GM19397 (cell line): Measurements from ENCODE around the gene TBL1Y.
"Not testable (repeated sequence)": the region's sequence is repeated elsewhere in the genome, so short reads cannot be mapped to it uniquely, and the experiment has no call there.

Experiments used
- ATAC-seq: cut with Tn5 transposase; IDR thresholded peaks from one replicate; pipeline ENCODE4 v1.9.1; 2021; ENCODE audit warnings: mild to moderate bottlenecking, moderate library complexity; ENCODE audit not compliant: unreplicated experiment

The TBL1Y gene

GRCh38 chrY:6910372-6911252, at the start of gene TBL1Y:
Gene TBL1Y (plus strand): TSS chrY:6910697. CDS start chrY:7025085, 114,388 bp downstream.
- no peak for ATAC-seq

GRCh38 chrY:6894496-6894895, 16.0 kb upstream of the TBL1Y start:
- no peak for ATAC-seq

GRCh38 chrY:6895236-6895635, 15.3 kb upstream of the TBL1Y start:
- no peak for ATAC-seq

GRCh38 chrY:6902116-6902515, 8.4 kb upstream of the TBL1Y start:
- ATAC-seq: not testable (repeated sequence)

GRCh38 chrY:6907591-6907990, 2.9 kb upstream of the TBL1Y start:
- no peak for ATAC-seq

GRCh38 chrY:6908021-6908420, 2.5 kb upstream of the TBL1Y start:
- not testable (repeated sequence) for ATAC-seq

- no peak for ATAC-seq
These were observed 1.4 kb upstream of the TBL1Y start for GRCh38 chrY:6909118-6909521.

GRCh38 chrY:6909856-6910255, 641 bp upstream of the TBL1Y start:
- ATAC-seq: no peak

- no peak for ATAC-seq
These were observed 870 bp downstream of the TBL1Y start, which contains the start of gene AMELY for GRCh38 chrY:6911253-6911881. Gene AMELY (minus strand): TSS chrY:6911752. CDS start chrY:6872608, 39,144 bp downstream.

GRCh38 chrY:6913362-6913761, 2.9 kb downstream of the TBL1Y start:
- no peak for ATAC-seq

- no peak for ATAC-seq
These were observed 10.6 kb downstream of the TBL1Y start for GRCh38 chrY:6921061-6921460.

GRCh38 chrY:6928265-6928664, 17.8 kb downstream of the TBL1Y start:
- no peak for ATAC-seq

GRCh38 chrY:6929237-6929636, 18.7 kb downstream of the TBL1Y start:
- no peak for ATAC-seq

- ATAC-seq: no peak
These were observed 21.4 kb downstream of the TBL1Y start for GRCh38 chrY:6931779-6932396.

- ATAC-seq: no peak
These were observed 25.0 kb downstream of the TBL1Y start for GRCh38 chrY:6935497-6935896.

- no peak for ATAC-seq
These were observed 37.2 kb downstream of the TBL1Y start for GRCh38 chrY:6947695-6948094.

GRCh38 chrY:6948378-6948777, 37.9 kb downstream of the TBL1Y start:
- no peak for ATAC-seq

GRCh38 chrY:6949947-6950346, 39.5 kb downstream of the TBL1Y start:
- no peak for ATAC-seq

- ATAC-seq: no peak
These were observed 54.2 kb downstream of the TBL1Y start for GRCh38 chrY:6964732-6965131.

GRCh38 chrY:6966521-6966920, 56.0 kb downstream of the TBL1Y start:
- no peak for ATAC-seq

GRCh38 chrY:6967736-6968135, 57.2 kb downstream of the TBL1Y start:
- no peak for ATAC-seq

- ATAC-seq: no peak
These were observed 57.7 kb downstream of the TBL1Y start for GRCh38 chrY:6968191-6968590.
